GM18508 (cell line): ENCODE measurements around the gene DENND10.
"Not testable (repeated sequence)": the region's sequence is repeated elsewhere in the genome, so short reads cannot be mapped to it uniquely, and the experiment has no call there.

Source experiments
- ATAC-seq: cut with Tn5 transposase; IDR thresholded peaks from one replicate; pipeline ENCODE4 v1.9.1; 2021; ENCODE audit warnings: moderate number of reproducible peaks; ENCODE audit not compliant: insufficient read depth, unreplicated experiment

DENND10 gene

DNA sequence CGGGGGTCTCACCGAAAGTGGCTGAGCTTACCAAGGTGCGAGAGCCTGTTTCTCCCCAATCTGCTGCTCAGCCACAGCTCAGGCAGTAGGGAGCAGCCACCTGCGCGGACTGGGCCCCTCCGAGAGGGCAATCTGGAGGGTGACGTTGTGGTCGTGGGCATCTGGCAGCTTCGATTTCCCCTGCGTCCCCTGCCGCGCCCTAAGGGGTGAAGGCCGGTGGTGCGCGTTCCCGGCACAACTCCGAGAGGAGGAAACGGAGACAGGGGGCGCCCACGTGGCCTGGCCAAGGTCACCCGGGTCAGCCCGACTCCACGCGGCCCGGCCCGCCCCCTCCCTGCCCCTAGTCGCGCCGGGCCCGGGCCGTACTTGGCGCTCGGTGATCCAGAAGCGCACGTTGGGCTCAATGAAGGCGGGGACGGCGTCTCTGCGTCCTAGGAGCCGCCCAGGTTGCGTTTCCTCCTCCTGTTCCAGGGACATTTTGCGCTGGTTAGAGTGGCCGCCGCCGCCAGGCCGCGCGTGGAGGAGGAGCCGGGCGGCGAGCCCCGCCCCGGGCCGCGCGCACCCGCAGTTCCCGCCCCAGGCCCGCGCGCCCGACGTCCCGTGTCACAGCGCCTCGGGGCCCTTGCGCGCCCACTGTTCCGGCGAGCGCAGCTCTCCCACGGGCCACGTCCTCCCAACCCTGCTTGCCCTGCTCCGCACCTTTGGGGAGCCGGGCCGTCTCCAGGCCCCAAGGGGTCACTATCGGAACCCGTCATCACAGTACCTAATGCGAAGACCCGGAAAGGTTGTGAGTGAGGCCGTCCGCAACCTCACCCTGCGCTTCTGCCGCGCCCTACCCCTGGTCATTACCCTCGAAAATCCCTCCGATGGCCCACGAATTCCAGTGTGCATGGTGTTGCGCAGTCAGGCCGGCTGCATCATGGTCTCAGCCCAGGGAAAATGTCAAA is 61.5 kb downstream of the DENND10 start, which contains the start of gene SFXN4:
TSS of gene SFXN4 (minus strand) at position 544 of the 947 bp plus-strand sequence. CDS start at position 477, 67 bp downstream.
- peak; percentile 50 for ATAC-seq

DNA sequence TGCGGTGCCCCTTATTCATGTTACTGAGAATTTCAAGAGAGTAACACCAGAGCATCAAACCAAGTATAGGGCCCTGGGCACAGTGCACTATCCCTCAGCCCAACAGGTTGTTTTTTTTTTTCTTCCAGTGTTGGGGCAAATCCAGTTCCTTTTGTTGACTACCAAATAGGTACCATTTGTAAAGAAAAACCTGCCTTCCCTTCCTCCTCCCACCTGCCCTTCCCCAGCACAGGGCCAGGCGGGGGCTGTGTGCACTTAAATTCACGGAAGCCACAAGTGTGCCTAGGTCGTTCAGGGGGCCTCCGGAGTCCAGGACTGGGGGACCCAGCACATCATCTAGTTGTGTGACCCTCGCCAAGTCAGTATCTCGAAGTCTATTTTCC is 62.2 kb downstream of the DENND10 start:
- no peak for ATAC-seq

DNA sequence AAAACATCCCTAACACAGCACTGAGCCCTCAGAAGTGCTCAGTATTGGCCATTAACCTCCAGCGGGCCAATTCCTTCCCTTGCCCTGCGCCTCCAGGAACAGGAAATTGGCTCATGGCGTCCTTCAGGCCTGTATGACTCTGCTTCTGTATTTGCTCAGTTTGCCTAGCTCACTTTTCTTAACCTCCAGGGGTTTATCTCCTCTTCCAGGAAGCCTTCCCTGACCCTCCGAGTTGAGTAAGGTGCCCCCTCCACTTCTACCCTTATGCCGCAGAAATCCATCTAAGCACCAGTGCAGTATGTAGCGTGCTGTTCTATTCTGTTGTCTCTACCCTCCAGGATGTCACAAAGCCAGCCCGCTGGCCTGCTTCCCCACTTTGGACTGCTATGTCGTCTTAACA is 62.7 kb downstream of the DENND10 start:
- no peak for ATAC-seq

DNA sequence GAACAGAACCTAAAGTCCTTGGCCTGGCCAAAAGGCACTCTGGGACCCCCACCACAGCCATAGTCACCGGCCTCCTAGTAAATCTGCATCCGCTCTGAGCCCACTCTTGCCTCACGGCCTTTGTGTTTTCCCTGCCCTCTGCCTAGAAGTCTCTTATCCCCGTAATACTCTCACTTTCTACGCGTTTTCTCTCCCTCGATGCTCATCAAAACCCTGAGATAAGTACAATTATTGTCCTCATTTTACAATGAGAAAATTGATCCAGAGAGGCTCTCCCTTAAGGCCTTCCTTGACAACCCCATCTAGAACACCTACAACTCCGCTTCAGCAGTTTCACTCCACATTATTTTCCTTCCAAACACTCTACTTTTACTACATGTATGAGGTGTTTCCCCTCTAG is 63.1 kb downstream of the DENND10 start:
- no peak for ATAC-seq

DNA sequence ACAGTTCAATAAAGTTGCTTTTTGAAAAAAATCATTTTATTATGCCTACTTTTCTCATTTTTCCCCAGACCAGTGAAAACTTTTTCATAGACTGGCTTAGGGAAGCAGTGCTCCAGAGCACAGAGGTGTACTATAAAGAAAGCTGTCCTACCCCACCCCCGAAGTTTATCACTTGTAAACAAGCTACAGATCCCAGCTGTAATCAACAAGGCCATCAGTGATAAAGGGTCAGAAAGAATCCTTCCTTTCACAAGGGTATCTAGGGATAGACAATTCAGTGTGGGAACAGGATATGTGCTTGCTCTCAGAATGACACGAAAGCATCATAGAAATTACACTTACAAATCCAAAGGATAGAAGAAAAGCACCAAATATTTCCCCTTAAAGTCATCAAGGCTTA is 70.2 kb downstream of the DENND10 start:
- ATAC-seq = no peak

DNA sequence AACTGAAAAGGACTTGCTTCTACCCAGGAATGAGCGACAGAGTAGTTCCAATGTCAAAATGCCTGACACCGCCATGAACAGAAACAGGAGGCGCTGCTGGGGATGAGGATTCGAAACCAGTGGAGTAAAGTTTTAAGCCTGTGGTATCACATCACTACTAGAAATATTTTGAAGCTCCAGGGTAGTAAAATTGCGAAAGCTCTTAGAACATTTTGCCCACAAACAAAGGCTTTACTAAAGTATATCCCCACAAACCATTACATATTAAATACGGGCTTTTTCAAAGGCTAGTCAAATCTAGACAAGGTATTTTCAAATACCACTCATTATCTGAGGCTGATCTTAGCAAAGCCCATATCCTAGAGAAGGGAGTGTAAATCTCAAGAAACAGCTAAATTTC is 72.3 kb downstream of the DENND10 start:
- no peak for ATAC-seq

DNA sequence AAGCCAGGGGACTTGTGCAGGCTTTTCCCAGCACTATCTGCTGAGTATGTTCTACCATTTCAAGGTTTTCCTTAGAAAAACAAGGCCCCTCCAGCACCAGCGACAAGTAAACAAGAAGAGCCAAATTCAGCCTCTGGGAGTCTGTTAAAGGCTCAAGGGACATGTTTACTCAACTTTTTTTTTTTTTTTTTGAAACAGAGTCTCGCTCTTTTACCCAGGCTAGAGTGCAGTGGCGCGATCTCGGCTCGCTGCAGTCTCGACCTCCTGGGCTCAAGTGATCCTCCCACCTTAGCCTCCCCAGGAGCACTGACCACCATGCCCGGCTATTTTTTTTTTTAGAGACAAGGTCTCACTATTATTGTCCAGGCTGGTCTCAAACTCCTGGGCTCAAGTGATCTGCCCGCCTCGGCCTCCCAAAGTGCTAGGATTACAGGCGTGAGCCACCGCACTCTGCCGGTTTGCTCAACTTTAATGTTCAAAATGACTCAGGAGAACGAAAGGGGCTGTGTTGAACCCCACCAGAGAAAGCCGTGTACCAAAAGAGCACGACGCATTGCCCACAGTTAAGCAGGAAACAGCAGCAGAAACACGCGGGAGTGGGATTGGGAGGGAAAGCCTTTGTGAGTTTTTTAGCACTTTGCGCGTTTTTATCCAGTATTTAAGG is 73.9 kb downstream of the DENND10 start:
- no peak for ATAC-seq

DNA sequence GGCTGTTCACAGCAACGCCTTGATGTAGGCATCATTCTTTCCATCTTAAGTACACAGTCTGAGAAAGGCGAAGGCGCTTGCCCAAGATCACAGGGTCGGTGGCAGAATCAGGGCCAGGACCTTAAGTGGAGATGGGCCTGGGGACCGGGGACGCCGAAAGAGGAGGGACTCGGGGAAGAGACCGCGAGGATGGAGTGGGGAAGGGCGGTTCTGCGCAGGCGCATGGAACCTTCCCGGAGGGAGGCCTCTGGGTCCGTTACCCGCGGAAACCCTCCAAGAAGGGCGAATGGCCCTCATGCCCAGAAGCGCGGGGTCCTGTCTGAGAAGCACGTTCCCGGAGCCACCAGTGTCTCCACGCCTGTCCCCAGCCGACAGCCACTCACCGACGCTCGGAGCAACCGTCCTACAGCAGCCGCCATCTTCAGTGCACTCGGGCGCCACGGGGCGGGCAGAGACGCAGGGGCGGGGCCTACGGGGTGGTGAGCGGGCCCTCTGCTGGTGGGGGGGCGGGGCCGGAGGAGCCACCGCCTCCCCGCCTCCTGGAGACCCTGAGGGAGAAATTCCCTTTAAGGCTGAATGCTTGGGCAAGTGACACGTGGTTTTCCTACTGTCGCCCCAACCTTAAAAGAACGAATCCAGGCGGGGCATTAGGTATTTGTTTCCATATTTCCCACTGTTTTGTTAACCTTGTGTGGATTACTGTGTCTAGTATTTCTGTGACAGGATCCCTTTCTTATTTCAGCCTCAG is 74.6 kb downstream of the DENND10 start, which contains the start of gene PRDX3:
TSS of gene PRDX3 (minus strand) at position 441 of the 748 bp plus-strand sequence. CDS start at position 419, 22 bp downstream.
- ATAC-seq = peak; percentile 49

DNA sequence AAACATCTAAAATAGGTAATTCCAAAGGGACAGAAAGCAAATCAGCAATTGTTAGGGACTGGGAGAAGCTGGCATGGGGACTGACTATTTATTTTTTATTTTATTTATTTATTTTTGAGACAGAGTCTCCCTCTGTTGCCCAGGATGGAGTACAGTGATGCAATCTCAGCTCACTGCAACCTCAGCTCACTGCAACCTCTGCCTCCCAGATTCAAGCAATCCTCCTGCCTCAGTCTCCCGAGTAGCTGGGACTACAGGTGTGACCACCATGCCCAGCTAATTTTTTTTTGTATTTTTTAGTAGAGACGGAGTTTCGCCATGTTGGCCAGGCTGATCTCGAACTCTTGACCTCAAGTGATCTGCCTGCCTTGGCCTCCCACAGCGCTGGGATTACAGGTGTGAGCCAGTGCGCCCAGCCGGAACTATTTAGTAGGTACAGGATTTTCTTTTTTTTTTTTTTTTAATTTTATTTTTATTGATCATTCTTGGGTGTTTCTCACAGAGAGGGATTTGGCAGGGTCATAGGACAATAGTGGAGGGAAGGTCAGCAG is 77.0 kb downstream of the DENND10 start:
- not testable (repeated sequence) for ATAC-seq

DNA sequence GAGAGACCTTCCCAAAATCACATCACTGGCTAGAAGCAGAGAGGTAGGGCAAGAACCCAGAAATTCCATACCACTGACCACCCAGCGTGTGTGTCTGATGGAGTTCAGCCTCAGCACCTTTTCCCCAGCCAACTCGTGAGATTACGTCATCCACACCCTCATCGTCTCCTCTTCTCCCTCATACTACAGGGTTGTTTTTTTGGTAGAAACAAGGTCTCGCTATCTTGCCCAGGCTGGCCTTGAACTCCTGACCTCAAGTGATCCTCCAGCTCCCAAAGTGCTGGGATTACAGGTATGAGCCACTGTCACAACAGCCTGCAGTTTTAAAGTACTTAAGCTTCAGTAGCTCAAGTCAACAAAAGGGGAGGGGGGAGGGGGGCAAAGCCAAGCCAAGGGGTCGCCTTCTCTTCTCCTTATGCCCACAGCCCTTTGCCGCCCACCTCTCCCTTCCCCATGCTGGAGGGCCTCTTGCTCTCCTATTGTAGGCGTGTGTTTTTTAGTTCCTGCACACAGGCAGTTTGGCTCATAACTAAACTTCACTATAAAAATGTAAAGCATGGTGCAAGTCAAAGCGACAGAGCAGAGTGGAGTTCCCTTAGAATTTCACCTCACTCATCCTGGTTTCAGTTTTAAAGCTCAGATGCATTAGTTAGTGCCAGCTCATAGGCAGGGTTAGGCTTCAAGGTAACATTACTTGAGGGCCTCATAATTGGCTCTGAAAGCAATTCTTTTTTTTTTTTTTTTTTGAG is 79.9 kb downstream of the DENND10 start:
- no peak for ATAC-seq
